Embryonic facial prominence (tissue), 1 donor: ENCODE data around the gene AP2A2.

ENCODE experiments used
- DNase-seq: peaks from one replicate; pipeline ENCODE4 v3.0.0-alpha.2; 2016; ENCODE audit errors: extremely low spot score

The AP2A2 gene

GRCh38 chr11:1055990-1056771, 130.5 kb downstream of the AP2A2 start:
- no peak for DNase-seq

- DNase-seq, result no peak
These were observed 132.1 kb downstream of the AP2A2 start for GRCh38 chr11:1057806-1058205.

GRCh38 chr11:1059759-1060158, 134.1 kb downstream of the AP2A2 start:
- no peak for DNase-seq

GRCh38 chr11:1060410-1060809, 134.7 kb downstream of the AP2A2 start:
- no peak for DNase-seq

GRCh38 chr11:1060852-1061616, 135.4 kb downstream of the AP2A2 start:
- DNase-seq, result no peak
